Mucosa of rectum (tissue), 2 donors: Measurements from ENCODE around the gene ANGPTL7.

Experiments
- H3K27ac ChIP-seq, 2 donors: one replicate each; pipeline ENCODE4 v1.7.0; 2013; ENCODE audit warnings: inconsistent platforms in 2 of 2, low read depth in 2 of 2, low read length in 2 of 2
- H3K27me3 ChIP-seq, 2 donors: one replicate each; pipeline ENCODE4 v1.7.0; 2013; ENCODE audit warnings: low read length in 2 of 2; ENCODE audit not compliant: control insufficient read depth in 2 of 2, insufficient read depth in 2 of 2
- H3K36me3 ChIP-seq, 2 donors: one replicate each; pipeline ENCODE4 v1.7.0; 2013; ENCODE audit warnings: low read length in 2 of 2; ENCODE audit not compliant: control insufficient read depth in 2 of 2, insufficient read depth in 2 of 2
- H3K4me1 ChIP-seq, 2 donors: one replicate each; pipeline ENCODE4 v1.7.0; 2013; ENCODE audit warnings: low read length in 2 of 2, mild to moderate bottlenecking in 1 of 2; ENCODE audit not compliant: control insufficient read depth in 2 of 2, insufficient read depth in 2 of 2
- H3K4me3 ChIP-seq, 2 donors: one replicate each; pipeline ENCODE4 v1.7.0; 2013; ENCODE audit warnings: low read length in 2 of 2
- H3K9ac ChIP-seq, 2 donors: one replicate each; pipeline ENCODE4 v1.7.0; 2013; ENCODE audit warnings: low read length in 2 of 2, low read depth in 1 of 2, mild to moderate bottlenecking in 1 of 2
- H3K9me3 ChIP-seq, 2 donors: one replicate each; pipeline ENCODE4 v1.7.0; 2013; ENCODE audit warnings: low read length in 2 of 2; ENCODE audit not compliant: control insufficient read depth in 2 of 2
- donor health status: healthy.
- donor health status: Normal muscosa, but diverticular disease.

The ANGPTL7 gene, protein sequence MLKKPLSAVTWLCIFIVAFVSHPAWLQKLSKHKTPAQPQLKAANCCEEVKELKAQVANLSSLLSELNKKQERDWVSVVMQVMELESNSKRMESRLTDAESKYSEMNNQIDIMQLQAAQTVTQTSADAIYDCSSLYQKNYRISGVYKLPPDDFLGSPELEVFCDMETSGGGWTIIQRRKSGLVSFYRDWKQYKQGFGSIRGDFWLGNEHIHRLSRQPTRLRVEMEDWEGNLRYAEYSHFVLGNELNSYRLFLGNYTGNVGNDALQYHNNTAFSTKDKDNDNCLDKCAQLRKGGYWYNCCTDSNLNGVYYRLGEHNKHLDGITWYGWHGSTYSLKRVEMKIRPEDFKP

DNA sequence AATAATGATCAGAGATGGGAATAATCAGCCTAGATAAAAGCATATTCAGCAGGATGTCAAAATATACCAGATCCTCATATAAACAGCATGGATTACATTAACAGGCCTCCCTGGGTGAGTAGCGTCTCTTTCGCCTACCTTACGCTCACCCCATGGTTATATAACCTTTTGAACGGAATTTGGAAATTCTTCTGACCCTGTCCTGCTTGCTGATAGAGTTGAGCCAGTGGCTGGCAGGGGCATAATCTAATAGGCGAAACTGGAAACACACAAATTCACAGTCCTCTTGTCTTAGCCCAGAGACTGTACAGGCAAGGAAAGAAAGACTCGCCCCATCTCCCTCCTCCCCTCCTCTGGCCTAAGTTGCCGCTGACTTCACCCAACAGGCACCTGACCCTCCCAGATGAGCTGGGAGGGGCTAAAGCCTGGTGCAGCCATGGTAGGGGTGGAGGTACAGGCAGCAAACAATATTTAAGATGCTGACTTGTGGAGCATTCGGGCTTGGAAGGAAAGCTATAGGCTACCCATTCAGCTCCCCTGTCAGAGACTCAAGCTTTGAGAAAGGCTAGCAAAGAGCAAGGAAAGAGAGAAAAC is at the start of gene ANGPTL7:
TSS of gene ANGPTL7 (plus strand) at position 498 of the 594 bp plus-strand sequence. CDS start 225 bp downstream, outside the sequence.
- H3K9ac ChIP-seq, result no peak within 1 kb of the TSS
- no peaks in the 10 kb centered on the region for H3K4me1 ChIP-seq
- no peaks in the 10 kb centered on the region for H3K9me3 ChIP-seq
- peaks cover 28 to 31% of the 10 kb centered on the region in 2 donors for H3K36me3 ChIP-seq
- H3K4me3 ChIP-seq, result no peak within 1 kb of the TSS
- no peaks in the 10 kb centered on the region for H3K27me3 ChIP-seq
- H3K27ac ChIP-seq, result no peak within 1 kb of the TSS

DNA sequence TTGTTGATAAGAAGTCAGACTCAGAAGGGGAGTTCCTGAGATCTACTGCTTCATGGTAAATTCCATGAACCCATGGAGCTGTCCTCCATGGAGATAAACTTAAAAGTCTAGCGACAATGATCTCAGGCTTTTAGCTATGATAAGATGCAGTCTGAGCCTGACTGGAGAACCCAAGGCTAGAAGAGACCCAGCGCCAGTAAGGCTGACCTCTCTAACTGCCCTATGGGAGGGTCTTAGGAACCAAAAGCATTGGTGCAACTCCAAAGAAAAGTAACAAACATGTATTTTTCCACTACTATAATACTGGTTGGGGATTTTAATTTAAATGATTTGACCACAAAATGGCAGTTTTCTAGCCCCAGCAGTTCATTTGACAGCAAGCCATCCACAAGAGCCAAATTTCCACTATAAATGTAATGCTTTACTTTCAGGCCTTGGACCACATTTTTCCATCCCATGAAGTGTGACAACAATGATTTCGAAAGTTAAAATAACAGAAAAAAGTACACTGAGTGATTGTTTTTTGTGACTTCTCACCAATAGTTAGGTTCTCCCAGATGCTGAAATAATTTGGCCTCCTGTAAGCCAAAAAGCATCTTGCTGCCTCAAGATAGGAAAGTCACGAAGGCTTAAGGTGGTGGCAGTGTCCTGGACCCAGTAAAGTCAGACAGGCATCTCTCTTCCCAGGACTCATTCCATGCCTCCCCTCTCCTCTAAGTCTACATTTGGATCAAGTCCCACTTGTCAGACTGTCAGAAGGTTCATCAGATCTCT is 46.4 kb upstream of the ANGPTL7 start:
- H3K36me3 ChIP-seq, result peaks cover 46 to 67% of the 10 kb centered on the region in 2 donors
- H3K9ac ChIP-seq, result no peak overlapping the region
- H3K27ac ChIP-seq, result no peak overlapping the region
- H3K9me3 ChIP-seq, result no peaks in the 10 kb centered on the region
- no peaks in the 10 kb centered on the region for H3K4me1 ChIP-seq
- H3K4me3 ChIP-seq, result no peak overlapping the region
- no peaks in the 10 kb centered on the region for H3K27me3 ChIP-seq

DNA sequence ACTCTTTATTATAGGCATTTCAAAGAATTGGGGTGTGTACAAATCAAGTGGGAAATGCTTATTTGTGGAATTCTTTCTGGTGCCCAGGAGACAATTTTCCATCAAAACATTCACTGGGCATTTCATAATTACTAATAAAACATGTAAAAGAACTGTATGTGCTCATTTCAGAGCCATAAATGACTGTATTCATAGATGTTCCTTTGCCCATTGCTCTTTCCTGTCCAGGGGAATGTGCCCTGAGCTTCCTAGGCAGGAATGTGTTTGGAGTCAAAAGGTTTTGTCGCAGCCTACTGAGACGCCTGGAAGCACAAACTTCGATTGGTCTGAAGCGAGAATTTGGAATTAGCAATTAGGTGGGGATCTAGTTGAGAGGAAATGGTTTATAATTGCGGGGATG is 45.8 kb upstream of the ANGPTL7 start:
- H3K4me3 ChIP-seq, result no peak overlapping the region
- H3K4me1 ChIP-seq, result no peaks in the 10 kb centered on the region
- no peak overlapping the region for H3K27ac ChIP-seq
- H3K9ac ChIP-seq, result no peak overlapping the region
- peaks cover 46 to 66% of the 10 kb centered on the region in 2 donors for H3K36me3 ChIP-seq
- H3K27me3 ChIP-seq, result no peaks in the 10 kb centered on the region
- no peaks in the 10 kb centered on the region for H3K9me3 ChIP-seq

DNA sequence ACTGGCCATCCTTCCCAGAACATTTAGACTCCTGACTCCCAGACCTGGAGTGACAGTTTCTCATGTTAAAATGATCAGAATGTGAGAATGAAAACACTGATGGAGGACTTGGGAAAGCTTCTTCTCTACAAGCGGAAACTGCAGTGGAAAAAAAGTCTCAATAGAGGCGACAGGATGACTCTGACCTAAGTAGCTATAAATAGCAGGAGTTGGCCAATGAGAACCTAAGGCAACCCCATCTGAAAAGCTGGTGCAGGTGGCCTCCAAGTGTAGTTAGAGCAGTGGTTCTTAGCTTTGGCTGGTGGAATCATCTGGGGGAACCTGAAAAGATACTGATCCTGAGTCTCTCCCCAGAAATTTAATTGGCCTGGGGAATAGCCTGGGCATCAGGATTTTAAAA is 45.2 kb upstream of the ANGPTL7 start:
- Histone ChIP-seq H3K9me3 (no peaks in the 10 kb centered on the region), H3K27ac (no peak overlapping the region), H3K4me3 (no peak overlapping the region), H3K27me3 (no peaks in the 10 kb centered on the region), H3K4me1 (no peaks in the 10 kb centered on the region), H3K36me3 (peaks cover 42 to 65% of the 10 kb centered on the region in 2 donors), H3K9ac (no peak overlapping the region)

DNA sequence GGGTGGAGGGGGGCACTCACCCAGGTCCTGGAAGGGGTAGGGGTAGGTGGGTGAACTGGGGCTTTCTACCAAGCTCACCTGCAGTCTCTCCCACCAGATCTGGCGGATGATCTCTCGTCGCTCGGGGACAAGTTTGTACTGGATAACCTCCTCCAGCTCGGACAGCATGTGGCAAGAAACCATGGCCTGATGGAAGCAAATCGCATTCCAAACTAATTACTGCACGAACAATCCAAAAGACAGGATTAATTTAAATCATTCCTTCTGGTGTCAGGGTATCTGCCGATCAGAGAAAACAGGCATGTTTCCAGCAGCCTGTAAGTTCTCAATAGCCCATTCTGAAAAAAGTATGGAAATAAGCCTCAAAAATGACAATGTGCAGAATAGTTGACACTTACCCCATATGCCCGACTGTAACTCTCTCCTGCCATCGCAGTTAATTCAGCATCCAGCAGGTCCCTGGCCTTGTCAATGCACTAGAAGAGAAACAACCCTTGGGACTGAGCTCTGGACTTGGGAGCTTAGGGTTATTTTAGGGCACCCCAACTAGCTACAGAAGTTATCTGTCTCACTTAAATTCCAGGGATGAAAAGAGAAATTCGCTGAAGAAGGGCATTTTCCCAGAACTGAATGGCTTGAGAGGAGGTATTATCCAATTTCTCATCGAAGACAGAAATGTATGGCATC is 44.4 kb upstream of the ANGPTL7 start:
- no peaks in the 10 kb centered on the region for H3K27me3 ChIP-seq
- H3K9me3 ChIP-seq, result no peaks in the 10 kb centered on the region
- no peak overlapping the region for H3K4me3 ChIP-seq
- no peaks in the 10 kb centered on the region for H3K4me1 ChIP-seq
- H3K36me3 ChIP-seq, result peaks cover 44 to 66% of the 10 kb centered on the region in 2 donors
- H3K9ac ChIP-seq, result no peak overlapping the region
- no peak overlapping the region for H3K27ac ChIP-seq

DNA sequence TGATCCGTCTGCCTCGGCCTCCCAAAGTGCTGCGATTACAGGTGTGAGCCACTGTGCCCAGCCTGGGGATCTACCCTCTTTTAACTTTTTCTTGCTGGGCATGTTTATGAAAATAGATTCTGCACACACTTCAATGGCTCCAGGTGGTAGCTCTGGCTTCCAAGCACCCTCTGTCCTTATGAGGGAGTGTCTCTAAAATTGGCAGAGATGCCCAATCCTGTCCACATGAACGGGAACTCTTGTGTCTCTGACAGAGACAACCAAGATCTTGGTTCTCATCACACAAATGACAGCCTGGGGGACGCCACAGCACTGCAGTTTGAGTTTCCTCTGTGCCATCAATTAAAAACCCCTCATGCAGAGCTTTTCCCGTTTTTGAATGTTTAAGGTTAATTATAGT is 43.4 kb upstream of the ANGPTL7 start:
- Histone ChIP-seq H3K36me3 (peaks cover 49 to 65% of the 10 kb centered on the region in 2 donors), H3K27me3 (no peaks in the 10 kb centered on the region)

DNA sequence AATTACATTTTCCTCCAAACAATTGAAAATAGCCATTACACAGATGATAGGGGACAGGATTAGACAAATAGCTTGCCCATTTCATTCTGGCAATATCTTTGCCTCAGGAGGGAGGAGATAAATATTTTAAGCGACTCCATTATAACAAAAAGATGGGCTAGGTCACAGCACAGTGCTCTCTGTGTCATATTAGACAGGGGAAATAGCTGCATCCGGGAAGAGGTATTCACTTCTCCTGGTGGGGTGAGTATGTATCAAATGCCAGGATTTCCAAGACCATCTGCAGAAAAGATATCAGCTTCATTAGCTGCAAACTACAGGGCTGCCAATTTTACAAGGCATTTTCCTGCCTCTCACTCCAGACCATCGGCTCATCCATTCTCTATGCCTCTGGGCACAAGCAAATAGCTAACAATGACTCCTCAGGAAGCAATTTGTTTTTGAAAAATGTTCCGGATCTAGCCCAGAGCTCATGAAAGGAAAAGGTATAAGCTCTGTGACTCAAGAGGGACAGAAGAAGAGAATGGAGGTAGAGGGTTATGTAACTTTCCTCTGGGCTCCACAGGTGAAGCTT is 41.9 kb upstream of the ANGPTL7 start:
- Histone ChIP-seq H3K27me3 (no peaks in the 10 kb centered on the region), H3K27ac (no peak overlapping the region), H3K36me3 (peaks cover 53 to 72% of the 10 kb centered on the region in 2 donors), H3K9me3 (no peaks in the 10 kb centered on the region), H3K9ac (no peak overlapping the region), H3K4me3 (no peak overlapping the region), H3K4me1 (no peaks in the 10 kb centered on the region)

More for the DNA sequence above, 43.4 kb upstream of the ANGPTL7 start:
- H3K9ac ChIP-seq, result no peak overlapping the region
- no peak overlapping the region for H3K27ac ChIP-seq
- no peaks in the 10 kb centered on the region for H3K4me1 ChIP-seq
- H3K9me3 ChIP-seq, result no peaks in the 10 kb centered on the region
- no peak overlapping the region for H3K4me3 ChIP-seq

DNA sequence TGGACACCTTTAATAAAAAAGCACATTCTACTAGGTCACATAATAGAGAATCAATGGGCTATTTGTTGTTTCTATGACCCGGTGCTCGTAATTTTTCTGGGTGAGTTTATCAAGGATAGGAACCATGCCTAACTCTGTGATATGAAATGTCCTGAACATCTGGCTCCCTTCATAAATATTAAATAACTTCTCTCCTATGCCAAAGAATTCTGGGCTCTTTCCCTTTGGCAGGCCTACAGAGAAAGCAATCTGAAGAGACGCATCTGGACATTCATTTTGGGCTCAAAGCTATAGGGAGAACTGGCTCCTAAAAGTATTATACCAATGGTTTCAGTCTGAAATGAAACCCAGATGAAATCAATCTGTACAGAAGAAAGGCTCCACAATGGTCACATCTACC is 38.8 kb upstream of the ANGPTL7 start:
- Histone ChIP-seq H3K27me3 (no peaks in the 10 kb centered on the region), H3K9me3 (no peaks in the 10 kb centered on the region), H3K4me3 (no peak overlapping the region), H3K4me1 (no peaks in the 10 kb centered on the region), H3K36me3 (peaks cover 46 to 52% of the 10 kb centered on the region in 2 donors), H3K9ac (no peak overlapping the region), H3K27ac (no peak overlapping the region)

DNA sequence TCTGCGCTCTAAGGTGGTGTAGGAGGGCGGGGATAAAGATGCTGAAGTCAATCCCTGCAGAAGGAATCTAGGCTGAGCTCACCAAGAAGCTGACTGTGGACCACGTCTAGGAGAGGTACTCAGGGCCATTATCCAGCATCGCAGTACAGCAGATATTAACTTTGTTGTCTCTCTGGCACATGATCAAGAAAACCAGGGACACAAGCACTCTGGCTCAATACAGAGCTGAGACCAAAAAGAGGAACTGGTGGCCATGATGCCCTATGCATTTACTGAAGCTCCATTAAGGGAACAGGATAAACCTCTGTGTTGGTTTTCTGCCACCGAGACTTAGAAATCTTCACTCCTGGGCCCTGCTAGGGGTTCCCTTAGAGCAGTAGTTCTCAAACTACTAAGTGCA is 38.0 kb upstream of the ANGPTL7 start:
- no peak overlapping the region for H3K9ac ChIP-seq
- H3K4me3 ChIP-seq, result no peak overlapping the region
- no peaks in the 10 kb centered on the region for H3K4me1 ChIP-seq
- no peaks in the 10 kb centered on the region for H3K27me3 ChIP-seq
- H3K27ac ChIP-seq, result no peak overlapping the region
- H3K36me3 ChIP-seq, result peaks cover 45 to 50% of the 10 kb centered on the region in 2 donors
- H3K9me3 ChIP-seq, result no peaks in the 10 kb centered on the region
